Lower leg skin (tissue), 3 donors: ENCODE results near the gene RAP1GAP2.

Experiments
- POLR2A ChIP-seq, 2 donors: fragments of 450-650 bp; IDR thresholded peaks; one replicate each; pipeline ENCODE4 v1.6.1; 2016 to 2017; ENCODE audit warnings: antibody characterized with exemption in 2 of 2, mild to moderate bottlenecking in 1 of 2, moderate library complexity in 1 of 2
- TF ChIP-seq, protein P1 (sequence below), 3 donors: fragments of 450-650 bp; IDR thresholded peaks; one replicate each; pipeline ENCODE4 v1.5.1; 2016; ENCODE audit warnings: antibody characterized with exemption in 3 of 3, mild to moderate bottlenecking in 3 of 3, moderate library complexity in 2 of 3

GRCh38 chr17:2963332-2964027 is 167.2 kb downstream of the RAP1GAP2 start:
- TF ChIP-seq, protein P1, sequence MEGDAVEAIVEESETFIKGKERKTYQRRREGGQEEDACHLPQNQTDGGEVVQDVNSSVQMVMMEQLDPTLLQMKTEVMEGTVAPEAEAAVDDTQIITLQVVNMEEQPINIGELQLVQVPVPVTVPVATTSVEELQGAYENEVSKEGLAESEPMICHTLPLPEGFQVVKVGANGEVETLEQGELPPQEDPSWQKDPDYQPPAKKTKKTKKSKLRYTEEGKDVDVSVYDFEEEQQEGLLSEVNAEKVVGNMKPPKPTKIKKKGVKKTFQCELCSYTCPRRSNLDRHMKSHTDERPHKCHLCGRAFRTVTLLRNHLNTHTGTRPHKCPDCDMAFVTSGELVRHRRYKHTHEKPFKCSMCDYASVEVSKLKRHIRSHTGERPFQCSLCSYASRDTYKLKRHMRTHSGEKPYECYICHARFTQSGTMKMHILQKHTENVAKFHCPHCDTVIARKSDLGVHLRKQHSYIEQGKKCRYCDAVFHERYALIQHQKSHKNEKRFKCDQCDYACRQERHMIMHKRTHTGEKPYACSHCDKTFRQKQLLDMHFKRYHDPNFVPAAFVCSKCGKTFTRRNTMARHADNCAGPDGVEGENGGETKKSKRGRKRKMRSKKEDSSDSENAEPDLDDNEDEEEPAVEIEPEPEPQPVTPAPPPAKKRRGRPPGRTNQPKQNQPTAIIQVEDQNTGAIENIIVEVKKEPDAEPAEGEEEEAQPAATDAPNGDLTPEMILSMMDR (IDR thresholded peaks at IDR 0.05) = no peak
- TF ChIP-seq POLR2A (IDR thresholded peaks at IDR 0.05) = no peak
